ENCODE results near the gene WWOX.

WWOX gene

DNA sequence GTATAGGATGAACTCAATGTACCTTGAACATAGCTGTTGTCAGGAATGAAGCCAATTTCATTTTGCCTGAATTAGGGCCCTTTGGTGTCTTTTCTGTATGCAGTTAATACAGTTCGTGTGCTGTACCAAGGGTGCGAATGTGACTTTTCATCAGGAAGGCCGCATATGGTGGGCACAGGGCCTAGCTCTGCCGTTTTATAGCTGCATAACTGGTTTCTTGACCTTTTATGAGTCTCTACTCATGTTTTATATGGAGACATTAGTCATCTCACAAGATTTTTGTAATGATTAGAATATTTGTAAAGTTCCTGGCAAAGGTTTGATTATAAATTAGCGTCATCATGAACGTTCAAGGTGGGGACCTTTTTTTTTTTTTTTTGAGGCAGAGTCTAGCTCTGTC, 989.5 kb downstream of the WWOX start:
- ATAC-seq, result peak; percentile 15 to 17

DNA sequence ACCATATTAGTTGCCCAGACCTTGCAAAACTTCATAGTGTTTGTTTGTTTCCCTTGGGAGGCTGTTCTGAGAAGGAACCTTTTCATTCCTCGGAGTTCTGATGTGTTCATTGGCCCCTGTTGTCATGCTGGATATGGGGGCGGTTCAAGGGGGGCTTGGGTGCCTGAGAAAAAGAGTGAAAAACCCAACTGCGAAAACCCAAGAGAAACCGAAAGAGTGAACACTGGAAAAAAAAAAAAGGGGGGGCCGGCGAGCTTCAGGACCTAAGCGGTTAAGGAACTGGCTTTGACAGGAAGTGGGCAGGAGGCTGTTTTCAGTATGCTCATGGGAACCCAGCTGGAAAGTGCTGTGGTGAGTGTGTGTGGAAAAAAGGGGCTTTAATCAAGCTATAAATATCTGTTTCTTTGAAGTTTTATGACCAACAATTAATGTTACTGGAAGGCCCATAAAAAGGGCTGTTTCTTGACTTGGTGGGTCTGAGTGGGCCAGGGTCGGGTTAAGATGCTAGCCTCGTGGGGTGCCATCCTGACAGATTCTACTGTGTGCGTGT, 990.4 kb downstream of the WWOX start:
- ATAC-seq, result peak; percentile 75 to 79

DNA sequence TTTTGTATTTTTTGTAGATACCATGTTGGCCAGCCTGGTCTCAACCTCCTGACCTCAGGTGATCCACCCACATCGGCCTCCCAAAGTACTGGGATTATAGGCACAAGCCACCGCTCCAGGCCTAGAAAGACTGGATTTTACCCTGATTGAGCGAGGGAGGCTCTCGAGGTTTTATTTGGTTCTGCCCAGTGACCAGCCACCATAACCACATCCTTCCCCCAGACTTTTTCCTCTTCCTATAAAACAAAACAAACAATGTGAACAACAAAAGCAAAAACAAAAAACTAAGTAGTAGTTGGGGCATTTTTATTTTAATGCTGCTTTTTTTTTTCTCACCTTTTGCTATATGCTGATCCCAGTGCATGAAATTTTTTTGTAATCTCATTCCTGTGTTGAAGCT, 991.5 kb downstream of the WWOX start:
- no peak for ATAC-seq

DNA sequence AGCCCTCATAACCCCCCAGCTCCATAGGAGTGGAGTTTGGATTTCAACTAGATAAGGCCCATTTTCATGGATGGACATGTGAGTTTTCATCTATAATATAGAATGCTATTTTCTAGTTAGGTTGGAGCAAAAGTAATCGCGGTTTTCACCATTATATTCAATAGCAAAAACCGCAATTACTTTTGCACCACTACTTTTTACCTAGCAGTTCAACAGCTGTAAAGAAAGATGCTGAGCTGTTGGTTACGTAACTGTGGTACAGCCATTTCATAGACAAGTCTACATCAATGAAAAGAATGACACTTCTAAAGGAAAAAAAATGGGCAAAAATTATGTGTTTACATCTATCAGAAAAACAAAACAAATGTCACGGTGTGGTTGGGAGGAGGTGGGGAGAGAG, 993.4 kb downstream of the WWOX start:
- ATAC-seq, result no peak

DNA sequence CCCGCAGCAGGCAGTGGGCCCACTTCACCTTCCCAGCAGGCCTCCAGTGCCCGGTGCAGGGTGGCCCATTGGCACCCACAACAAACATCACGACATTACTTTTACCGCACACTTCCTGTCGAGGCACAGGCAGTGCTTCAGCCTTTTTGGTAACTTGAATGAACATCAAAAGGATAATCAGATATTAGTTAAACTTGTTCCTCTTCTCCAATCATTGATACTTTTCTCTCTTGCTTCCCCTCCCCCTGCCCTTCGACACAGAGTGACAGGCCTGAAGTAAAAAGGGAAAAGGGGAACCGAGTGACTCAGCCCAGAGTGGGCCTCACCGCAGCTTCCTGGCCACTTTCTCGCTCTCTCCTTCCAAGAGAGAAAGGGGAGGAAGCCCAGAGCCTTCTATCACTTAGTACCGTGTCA, 994.1 kb downstream of the WWOX start:
- peak in 1 of 2 donors; percentile 30 for ATAC-seq

DNA sequence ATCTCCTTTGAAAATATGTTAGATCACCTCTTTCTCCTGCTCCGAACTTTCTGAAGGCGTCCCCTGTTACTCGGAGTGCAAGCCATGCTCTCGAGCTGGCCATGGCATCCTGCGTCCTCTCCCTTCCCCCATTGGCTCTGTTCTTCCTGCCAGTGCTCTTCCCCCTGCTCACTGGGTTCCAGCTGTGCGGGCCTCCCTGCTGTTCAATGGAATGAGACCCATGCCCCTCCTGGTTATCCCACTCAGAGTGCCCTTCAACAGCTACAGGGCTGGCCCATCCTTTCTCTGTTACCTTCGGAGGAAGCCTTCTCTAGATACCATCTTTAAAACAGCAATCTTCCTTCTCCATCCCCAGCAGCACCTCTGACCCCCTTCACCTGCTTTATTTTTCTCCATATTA, 996.8 kb downstream of the WWOX start:
- no peak for ATAC-seq

DNA sequence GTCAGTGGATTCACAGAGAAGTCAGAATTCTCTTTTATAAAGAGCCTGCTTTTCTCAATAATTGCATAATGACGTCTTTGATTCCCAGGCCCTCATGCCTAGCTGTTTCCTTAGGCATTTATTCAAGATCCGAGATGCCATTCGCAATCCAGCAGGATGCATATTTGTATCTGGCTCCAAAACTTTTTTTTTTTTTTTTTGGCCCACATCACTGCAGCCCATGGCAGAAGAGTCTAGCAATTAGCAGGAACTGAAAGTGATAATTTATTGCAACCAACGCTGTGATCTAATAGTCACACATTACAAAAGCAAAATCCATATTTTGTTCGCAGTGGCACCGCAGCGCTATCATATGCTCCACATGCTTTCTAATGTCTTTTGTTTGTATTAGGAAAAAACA, 997.7 kb downstream of the WWOX start:
- ATAC-seq, result no peak

DNA sequence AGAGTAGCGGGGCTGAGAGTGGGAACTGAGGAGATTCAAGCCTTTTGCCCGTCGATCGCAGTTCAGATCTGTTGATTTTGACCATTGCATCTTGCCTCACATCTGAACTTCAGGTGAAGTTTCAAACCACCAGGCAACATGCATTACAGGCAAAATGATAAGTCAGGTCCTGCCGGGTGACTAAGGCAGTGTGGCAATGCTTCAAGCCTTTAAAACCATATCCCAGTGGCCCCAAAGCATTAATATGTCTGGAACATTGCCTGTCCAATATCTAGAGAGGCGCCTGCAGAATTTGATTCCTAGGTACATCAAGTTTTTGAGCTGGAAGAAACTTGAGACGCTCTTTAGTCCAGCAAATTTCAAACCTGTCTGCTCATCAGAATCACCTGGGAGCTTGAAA, 998.3 kb downstream of the WWOX start:
- no peak for ATAC-seq

DNA sequence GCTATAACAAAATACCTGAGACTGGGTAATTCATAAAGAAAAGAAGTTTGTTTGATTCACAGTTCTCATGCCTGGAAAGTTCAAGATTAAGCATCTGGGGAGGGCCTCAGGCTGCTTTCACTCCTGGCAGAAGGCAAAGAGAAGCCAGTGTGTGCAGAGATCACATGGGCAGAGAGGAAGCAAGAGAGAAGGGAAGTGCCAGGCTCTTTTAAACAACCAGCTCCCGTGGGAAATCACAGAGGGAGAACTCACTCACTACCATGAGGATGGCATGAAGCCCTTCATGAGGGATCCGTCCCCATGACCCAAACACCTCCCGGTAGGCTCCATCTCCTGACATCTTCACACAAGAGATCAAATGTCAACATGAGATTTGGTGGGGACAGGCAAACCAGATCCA, 999.5 kb downstream of the WWOX start:
- no peak for ATAC-seq

DNA sequence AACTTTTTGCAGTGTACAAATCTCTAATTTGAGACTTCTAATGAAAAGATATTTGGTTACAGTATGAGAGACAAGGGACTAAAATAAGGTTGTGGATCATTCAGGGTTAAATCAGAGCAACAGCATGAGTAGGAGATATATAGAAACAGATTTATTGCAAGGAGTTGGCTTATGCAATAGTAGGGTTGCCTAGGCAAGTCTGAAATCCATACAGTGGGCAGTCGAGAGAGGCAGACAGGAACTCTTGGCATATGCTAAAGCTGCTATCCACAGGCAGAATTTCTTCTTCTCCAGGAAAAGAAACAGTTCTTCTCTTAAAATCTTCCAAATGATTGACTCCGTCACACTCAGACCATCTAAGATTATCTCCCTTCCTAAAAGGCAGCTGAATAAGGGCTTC, 1000.3 kb downstream of the WWOX start:
- ATAC-seq, result no peak

DNA sequence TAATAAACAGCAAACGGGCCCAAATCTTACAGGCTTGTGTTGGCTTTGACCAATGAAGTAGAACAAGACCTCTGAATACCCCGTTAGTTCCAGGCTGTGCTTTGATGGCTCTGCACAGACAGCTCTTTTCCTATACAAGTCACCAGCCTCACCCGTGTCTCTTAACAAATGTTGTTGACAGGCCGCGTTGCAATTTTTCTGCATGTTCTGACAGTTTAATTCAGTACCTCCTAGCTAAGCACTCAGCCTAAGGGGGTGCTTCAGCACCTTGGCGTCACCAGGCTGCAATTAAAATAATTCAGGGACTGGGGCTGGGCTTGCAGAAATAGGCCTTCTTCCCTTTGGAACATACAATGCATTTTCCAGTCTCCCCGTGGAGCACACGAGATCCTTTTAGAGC, 1001.0 kb downstream of the WWOX start:
- ATAC-seq, result no peak

DNA sequence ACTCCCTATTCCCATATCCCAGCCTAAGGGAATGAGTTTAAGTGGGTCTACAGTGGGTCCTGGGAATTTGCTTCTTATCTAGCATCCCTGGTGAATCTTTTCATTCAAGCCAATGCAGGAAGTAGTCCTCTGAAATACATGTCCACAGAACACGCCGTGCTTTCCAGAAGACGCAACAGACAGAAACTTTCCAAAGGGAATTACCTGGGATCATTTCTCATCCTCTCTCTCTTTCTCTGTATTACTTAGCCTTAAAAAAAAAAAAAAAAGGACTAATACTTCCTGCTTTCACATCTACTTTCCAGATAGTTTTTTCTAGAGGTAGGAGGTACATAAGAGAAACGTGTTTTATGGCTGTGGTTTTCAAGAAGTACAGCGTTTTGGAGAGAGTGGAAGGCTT, 1002.0 kb downstream of the WWOX start:
- no peak for ATAC-seq

DNA sequence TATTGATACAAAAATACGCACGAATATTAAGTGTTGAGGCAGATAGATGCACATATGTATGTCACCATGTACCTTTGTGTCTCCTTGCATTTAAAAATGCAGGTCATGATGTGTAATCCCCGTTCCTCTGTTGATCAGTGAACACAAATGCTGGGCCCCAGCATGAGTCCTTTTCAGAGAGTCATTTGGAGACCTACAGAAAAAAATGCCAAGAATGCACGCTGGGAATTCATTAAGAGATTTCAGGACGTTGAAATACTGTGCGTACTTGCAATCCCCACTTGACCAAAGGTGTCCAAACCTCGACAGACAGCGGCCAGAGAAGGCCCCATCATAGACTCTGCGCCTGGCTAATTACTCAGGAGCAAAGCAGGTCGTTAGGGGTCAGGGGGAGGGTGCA, 1005.1 kb downstream of the WWOX start:
- no peak for ATAC-seq

DNA sequence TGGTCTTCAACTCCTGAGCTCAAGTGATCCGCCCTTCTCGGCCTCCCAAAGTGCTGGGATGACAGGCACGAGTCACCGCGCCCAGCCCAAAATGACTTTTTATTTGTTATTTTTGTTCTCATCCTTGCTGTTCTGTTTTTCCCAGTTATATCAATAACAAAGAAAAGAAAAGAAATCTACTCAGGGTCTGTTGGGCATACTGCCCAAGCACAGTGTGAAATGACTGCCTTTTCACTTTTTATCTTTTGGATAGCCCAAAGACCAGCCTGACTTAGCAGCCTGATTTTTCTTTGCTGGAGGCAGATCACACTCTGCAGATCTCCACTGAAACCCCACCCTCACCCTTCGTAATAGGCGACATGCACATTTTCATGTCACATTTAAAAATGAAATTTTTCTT, 1007.8 kb downstream of the WWOX start:
- ATAC-seq, result no peak

DNA sequence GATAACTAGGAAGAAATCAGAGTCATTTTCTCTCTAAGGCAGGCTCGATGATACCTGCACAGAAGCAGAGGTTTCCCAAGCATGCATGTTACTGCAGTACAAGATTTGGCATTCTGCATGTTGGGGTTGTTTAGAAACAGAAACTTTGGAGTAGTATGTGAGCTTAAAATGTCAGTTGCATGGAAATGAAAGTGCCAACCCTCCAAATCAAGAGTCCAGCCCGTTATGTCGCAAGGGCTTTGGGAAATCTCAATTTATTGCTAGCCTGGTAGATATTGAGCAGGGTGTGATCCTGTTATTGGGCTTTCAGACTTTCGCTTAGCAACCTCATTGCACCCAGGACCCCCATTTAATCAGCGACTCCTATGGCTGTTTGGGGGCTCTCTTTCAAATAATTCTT, 1010.3 kb downstream of the WWOX start:
- no peak for ATAC-seq

DNA sequence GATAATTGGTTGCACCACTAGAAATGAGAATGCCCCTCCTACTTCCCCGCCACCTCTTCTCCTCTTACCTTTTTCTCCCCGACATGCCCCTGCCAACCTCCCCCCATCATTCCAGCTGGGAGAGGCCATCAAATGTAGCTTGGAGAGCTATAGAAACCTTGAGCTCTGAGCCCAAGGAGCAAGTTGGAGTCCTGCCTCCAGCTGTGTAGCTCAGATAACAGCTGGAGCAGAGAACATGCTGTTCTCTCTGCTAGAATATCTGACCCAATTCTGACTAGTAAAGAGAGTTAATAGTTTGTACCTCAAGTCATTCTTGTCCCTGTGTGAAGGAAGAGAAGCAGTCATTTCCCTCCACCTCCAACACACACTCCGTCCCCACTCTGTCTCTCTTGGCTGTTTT, 1010.8 kb downstream of the WWOX start:
- no peak for ATAC-seq

DNA sequence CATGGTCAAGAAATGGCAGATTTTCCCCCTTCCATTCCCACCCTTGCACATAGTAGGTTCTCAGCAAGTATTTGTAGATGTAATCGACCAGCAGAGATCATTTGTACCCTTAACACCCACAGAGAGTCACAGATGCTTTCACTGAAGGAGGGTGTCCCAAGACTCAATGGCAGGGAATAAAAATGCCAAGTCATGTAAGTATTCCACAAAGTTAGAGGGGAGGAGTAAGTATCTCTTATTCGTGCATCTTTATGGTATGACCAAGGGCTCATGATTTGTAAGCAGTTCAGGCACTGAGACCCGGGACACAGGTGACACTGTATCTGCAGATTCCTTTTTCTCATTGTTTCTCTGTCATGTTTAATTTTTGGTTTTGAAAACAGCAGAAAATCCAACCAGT, 1011.5 kb downstream of the WWOX start:
- ATAC-seq, result no peak

DNA sequence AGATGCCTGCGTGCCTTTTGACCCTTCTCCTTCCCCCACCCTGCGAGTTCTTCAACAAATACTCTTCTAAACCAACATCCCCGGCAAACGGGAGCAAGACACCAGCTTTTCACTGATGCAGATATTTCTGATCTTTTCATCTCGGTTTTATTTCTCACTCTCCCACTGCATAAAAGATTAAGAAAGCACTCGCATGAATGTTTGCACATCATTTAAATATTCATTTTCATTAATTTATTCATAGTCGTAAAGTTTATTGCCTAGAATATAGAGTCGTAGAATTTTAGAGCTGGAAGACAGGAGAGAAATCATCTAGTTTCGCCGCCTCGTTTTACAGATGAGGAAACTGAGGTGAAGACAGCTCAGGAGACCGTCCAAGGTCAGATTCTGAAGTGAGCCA, 1013.0 kb downstream of the WWOX start:
- no peak for ATAC-seq

DNA sequence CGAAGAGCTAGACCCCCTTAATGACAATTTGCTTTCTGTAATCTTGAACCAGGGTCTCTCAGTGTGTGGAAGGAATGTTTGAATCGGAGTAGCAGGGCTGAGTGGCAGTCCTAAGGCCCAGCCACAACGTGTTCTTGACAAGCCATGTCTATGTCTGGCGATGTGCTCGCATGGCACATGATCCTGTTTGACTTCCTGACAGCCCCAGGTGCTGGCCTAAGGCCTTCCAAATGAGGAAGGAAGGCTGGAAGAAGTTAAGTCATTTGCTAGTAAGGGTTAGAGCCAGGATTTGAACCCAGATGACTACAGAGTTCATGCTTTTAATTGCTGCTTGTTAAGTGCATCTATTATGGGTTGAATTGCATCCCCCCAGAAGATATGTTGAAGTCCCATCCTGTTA, 1014.4 kb downstream of the WWOX start:
- no peak for ATAC-seq

DNA sequence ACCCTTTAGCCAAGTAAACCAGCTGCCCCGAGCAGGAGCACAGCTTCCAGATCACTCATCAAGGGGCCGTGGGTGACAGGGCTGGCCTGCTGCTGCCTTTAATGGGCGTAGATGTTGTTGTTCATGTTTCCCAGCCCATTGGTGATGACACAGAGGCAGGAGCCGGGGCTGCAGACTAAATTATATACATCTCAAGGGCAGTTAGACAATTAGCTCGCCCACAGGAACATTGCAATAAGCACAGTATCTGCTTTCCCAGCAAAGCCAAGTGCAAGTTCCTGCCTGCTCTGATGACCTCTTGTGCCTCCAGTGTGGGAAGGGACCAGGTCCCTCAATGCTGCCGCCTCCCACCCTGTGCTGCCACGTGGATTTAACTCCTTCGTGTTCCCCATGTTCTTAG, 1015.3 kb downstream of the WWOX start:
- ATAC-seq, result no peak

DNA sequence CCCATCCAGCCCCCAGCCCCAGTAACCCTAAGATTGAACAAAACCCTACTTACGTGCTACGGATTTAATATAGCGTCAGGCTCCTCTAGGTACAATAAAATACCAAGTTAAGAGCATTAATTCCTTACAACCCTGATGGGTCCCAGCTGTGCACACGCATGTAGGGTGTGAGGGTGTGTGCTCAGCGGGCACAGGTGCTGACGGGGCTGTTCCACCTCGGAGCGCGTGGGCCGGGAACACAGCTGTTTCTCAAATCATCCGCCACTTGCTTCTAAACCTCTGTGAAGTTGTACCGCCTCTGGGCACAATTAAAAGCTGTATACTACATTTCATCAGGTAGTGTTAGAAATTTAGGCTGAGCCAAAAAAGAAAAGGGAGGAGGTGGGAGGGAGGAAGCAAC, 1022.5 kb downstream of the WWOX start:
- no peak for ATAC-seq

DNA sequence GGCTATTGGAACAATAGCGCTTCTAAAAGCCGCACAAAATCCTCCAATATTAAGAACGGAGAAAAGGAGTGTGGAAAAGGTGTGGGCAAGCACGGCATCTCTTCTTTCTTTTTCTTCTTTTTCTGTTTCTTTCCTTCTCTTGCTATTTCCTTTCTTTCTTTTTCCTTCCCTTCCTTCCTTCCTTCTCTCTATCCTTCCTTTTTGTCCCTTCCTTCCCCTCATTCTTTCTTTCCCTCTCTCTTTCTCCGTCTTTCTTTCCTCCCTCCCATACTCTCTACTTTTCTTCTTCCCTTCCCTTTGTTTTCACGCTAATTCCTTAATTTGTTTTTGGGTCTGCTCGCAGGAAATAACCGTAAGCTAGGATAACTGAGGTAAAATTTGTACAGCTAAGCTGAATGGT, 1022.9 kb downstream of the WWOX start:
- no peak for ATAC-seq

DNA sequence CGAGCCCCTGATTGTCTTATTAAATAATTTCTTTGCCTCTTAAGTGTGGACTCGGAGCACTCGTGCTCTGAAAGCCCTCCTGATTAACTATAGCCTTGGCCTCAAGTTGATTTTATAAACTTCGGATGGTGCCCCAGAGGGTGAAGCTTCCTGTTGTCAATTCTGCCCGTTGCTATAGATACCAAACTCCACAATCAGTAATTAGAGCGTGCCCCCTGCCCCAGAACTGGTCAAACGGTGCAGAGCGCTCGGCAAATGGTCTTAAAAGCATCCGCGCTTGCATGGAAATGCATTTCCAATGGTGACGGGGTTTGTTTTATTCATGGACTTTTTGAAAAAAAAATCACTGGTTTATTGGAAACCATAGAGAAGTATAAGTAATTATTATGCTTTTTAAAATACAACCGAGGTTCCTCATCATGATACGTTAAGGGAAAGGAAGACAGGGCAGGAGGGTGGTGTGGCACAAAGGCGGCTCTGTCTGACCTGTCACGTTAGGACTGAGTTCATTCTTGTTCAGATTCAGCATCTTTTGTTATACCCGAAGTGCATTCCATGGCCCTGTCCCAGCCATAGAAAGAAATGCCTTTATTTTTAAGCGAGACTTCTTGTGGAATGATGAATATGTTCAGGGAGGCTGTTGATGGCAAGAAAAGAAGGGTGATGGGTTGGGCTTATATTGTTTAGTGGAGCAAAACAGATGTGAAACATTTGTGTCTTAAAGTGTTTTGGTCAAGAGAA, 1024.7 kb downstream of the WWOX start:
- no peak for ATAC-seq

DNA sequence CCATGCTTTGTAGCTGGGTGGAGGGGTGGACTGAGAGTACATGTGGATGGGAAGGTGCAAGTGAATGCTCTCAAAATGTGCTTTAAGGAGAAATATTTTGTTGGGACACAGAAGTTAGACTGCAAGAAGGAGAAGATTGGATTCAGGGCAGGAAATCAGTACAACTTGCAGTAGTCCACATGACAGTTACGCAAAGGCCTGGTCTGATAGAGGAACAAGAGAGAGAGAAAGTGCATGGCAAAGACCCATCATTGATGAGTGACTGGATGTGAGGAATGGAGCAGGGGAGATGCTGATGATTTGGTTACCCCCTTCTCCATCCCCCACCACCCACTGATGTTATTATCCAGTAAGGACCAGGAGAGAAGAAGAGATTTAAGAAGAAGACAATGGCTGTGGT, 1028.3 kb downstream of the WWOX start:
- no peak for ATAC-seq

DNA sequence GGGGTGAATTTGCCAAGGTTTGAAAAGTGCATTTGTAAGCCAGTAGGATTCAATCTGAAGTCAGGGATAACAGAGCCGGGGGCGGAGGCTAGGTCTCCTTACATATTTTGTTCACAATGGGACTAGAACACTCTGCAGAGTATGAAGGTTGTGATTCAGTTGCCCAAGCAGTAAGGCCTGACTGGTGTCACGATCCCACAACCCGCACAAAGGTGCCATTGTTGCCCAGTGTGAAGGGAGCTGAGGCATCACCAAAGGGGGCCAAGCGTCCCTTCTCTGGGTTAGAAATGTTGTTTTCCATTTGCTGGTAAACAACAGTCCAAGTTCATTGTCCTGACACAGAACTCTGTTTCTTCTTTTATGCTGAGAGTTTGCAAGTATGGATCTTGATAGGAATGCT, 1029.3 kb downstream of the WWOX start:
- ATAC-seq, result no peak
